Glomerular visceral epithelial cell (primary cell): ENCODE measurements around the gene ACOT7.

ENCODE experiments used
- DNase-seq: peaks from one replicate; pipeline ENCODE4 v3.0.0-alpha.2; 2016; ENCODE audit errors: extremely low spot score

The ACOT7 gene

DNA sequence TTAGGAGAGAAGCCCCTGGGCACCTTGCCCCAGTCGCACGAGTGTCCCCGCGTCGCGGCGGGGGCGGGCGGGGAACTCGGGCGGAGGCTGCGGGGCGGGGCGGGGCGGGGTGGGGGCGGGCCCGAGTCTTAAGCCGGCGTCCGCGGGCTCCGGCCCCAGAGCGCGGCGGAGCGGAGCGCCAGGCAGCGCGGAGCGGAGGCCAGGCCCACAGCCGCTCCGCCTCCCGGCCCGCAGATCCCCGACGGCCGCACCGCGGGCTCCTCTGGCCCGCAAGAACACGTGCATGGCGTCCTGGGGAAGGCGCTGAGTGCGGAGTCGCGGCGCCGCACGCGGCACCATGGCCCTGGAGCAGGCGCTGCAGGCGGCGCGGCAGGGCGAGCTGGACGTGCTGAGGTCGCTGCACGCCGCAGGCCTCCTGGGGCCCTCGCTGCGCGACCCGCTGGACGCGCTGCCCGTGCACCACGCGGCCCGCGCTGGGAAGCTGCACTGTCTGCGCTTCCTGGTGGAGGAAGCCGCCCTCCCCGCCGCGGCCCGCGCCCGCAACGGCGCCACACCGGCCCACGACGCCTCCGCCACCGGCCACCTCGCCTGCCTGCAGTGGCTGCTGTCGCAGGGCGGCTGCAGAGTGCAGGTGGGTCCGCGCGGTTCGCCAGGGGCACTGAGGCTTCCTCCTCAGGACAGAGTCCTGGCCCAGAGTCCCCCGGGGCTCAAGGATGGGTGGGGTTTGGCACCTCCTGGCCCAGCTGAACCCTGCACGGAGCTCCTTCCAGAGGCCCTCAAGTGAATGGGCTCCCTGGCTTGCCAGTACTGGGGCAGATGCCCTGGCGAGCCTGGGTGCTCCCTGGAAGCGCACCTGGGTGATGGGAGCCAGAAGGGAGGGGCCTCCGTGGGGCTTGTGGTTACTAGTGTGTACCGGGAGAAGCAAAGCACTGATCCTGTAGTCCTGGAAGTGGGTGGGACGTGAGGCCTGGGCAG is 31.3 kb upstream of the ACOT7 start, which contains the start of gene ESPN:
ESPN (plus strand) TSS at position 158 of the 975 bp plus-strand sequence; CDS start at position 338, 180 bp downstream.
- no peak for DNase-seq

DNA sequence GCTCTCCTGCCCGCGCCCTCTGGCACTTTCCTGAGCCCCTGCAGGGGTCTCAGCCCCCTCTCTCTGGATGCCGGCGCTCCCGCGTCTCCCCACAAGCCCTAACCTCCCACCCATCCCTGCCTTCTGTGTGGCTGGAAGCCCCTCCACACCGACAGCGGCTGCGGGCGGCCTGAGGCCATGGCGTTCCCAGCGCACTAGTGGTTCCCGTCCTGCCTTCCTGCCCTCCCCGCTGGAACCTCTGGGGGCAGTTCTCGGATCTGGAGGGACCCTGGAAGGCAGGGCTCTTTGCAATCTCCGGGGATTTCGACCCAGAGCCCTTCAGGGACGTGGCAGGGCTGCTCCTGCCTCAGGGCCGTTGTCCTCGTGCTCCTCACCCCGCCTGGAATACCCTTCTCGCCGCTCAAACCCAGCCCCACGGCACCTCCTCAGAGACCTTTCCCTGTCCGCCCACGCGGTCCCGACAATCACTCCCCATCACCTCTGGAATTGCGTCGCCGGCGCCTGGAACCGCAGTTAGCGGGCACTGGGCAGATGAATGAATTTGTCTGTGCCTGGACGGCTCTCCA is 30.5 kb upstream of the ACOT7 start:
- DNase-seq = no peak

GRCh38 chr1:6423321-6423999 is 29.9 kb upstream of the ACOT7 start:
- peak; percentile 70 for DNase-seq

DNA sequence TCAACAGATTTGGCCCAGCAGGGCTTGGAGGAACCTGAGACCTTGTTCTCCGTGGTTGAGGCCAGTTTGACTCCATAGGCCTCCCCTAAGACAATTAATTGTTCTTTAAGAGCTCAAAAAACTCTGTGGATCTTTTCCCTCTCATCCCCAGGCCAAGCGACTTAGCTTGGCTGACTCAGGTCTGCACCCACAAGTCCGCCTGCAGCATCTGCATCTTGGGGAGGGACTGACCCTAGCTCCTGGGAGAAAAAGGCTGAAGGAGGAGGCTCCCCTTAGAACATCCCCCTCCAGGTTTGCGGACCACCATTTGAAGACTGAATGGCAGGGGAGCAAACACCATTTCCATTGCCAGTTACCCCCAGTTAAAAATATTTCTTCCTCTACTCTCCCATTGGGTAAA is 27.7 kb upstream of the ACOT7 start:
- no peak for DNase-seq

DNA sequence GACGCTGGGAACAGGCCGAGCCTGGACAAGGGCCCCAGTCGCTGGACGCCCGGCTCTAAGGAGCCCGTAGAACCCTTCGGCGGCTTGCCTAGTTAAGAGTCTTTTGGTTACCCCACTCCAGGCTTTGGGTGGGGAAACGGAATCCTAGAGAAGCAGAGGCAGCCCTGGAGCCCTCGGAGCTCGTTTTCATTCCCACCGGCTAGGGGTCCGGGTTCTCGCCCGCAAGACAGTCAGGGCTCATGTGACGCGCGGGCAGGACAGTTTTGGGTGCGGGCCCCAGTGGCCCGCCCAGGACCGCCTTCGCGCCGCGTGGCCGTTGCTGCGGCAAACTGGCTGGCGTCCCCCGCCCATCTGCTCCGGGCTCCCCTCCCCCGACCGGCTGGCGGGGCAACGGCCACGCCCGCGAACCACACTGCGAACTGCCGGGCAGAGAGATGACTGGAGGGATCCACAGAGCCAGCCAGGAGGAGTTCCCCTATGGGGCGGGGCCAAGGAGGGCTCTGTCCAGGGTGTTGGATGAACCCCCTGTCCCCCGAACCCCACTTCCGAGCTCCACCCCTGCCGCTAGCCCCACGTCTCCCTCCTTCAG is 27.0 kb upstream of the ACOT7 start:
- DNase-seq = no peak

GRCh38 chr1:6419804-6420453 is 26.4 kb upstream of the ACOT7 start, which contains the start of gene HES2:
TSS of gene HES2 (minus strand) at chr1:6419919. CDS start at chr1:6419820, 99 bp downstream.
- DNase-seq = no peak

DNA sequence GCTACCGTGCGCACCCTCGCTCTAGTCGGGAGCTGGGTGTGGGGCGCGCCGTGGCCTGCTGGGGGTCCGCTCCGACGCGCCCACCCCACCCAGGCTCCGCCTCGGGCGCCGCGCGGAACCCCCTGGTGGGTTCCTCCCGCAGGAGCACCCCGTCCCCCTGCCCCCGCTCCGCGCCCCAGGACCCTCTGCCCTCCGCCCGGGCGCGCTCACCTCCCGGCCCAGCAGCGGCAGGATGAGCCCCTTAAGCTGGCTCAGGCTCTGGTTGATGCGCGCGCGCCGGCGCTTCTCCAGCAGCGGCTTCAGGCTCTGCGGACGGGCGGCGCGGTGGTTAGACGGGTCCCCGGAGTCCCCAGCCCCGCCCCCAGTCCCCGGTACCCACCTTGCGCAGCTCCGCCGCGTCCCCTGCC is 25.8 kb upstream of the ACOT7 start:
- DNase-seq = no peak

DNA sequence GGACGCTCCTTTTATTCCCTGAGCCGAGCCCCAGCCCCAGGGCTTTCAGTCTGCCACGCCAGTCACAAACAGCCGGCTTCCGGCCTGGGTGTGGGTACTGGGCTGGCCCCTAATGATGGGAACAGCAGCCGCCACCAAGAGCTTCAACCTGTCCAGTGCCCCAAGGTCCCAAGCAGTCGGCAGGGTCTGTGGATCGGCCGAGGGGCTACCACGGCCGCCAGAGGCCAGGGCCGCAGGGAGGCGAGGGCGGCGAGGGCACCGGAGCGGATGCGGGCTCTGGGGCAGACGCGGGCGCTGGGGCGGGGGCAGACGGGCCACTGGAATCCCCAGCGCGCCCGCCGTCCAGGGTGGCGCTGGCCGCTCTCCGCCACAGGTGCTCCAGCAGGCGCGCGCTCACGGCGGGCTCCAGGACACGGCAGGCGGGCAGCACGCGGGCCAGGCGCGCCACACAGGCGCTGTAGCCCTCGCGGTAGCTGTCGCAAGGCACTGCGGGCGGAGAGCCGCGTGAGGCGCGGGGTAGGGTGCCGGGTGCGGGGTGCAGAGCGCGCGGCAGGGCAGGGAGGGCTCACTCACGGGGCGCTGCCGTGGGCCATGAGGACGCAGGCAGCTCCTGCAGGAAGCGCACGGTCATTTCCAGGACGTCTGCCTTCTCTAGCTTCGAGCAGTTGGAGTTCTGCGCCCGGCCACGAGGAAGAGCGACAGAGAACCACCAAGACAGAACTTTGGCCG is 25.3 kb upstream of the ACOT7 start:
- DNase-seq = no peak

GRCh38 chr1:6417961-6418667 is 24.5 kb upstream of the ACOT7 start:
- DNase-seq = no peak

GRCh38 chr1:6416906-6417305 is 23.3 kb upstream of the ACOT7 start:
- no peak for DNase-seq

GRCh38 chr1:6416295-6416656 is 22.7 kb upstream of the ACOT7 start:
- no peak for DNase-seq

DNA sequence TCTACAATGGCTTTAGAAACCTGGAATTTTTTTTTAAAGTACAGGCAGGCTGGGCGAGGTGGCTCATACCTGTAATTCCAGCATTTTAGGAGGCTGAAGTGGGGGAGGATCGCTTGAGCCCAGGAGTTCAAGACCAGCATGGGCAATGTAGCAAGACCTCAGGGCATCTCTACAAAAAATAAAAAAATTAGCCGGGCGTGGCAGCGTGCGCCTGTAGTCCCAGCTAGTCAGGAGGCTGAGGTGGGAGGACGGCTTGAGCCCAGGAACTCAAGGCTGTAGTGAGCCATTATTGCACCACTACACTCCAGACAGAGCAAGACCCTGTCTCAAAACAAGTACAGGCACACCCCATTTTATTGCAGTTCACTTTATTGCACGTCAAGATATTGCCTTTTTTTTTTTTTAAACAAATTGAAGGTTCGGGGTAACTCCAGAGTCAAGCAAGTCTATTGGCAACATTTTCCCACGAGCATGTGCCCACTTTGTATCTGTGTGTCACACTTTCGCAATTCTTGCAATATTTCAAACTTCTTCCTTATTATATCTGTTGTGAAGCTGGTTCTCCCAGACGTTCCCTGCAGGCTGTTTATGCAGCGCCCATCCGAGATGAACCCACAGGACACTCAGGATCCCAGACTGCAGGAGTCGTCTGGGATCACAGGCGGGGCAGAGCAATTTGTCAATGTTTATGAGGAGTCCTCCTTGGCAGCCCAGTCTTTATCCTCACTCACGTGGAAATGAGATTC is 21.5 kb upstream of the ACOT7 start:
- no peak for DNase-seq

DNA sequence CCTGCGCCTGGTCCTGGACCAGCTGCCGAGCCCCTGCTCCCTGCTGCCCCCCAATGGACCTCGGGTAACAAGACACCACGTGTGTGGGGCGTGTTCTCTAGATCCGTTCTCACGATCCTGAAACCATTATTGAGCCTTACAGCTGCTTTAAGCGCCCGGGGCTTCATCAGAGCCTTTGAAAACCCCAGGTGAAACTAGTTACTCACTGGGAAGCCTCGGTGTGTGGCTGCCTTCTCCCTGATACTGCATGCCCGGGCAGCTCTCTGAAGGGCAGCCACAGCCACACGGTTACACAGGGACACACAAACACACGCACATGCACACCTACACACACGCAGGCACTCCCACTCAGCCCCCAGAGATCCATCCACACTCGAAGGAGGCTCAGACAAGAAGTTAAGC is 20.9 kb upstream of the ACOT7 start:
- peak; percentile 35 for DNase-seq

GRCh38 chr1:6412896-6413295 is 19.3 kb upstream of the ACOT7 start:
- no peak for DNase-seq

GRCh38 chr1:6410248-6410893 is 16.8 kb upstream of the ACOT7 start:
- DNase-seq = no peak

DNA sequence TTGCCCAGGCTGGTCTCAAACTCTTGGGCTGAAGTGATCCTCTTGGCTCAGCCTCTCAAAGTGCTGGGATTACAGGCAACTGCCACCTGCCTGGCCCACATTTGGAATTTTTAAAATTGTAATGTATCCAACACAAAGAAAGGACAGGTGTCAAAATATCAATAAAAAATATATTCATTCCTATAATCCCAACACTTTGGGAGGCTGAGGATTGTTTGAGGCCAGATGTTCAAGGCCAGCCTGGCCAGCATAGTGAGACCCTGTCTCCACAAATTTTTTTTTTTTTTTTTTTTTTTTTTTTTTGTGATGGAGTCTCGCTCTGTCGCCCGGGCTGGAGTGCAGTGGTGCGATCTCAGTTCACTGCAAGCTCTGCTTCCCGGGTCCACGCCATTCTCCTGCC is 16.2 kb upstream of the ACOT7 start:
- DNase-seq = no peak

DNA sequence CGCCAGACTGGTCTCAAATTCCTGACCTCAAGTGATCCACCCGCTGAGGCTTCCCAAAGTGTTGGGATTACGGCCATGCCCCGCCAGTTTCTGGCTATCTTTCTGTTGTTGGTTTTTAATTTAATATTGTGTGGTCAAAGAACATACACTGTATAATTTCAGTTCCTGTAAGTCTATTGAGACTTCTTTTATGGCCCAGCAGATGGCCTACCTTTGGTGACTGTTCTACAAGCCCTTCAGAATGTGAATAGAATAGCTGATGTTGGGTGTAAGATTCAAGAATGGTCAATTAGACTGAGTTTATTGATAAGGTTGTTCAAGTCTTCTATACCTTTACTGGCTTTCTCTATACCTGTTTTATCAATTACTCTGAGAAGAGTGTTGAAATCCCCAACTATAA is 15.5 kb upstream of the ACOT7 start:
- DNase-seq = no peak

DNA sequence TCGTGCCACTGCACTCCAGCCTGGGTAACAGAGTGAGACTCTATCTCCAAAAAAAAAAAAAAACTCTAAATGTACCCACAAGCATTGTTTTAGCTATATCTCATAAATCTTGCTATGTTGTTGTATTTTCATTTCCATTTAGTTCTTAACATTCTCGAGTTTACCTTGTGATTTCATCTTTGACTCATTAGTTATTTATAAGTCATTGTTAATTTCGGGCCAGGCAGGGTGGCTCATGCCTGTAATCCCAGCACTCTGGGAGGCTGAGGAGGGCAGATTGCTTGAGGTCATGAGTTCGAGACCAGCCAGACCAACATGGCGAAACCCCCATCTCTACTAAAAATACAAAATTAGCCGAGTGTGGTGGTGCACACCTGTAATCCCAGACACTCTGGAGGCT is 14.5 kb upstream of the ACOT7 start:
- no peak for DNase-seq

GRCh38 chr1:6401673-6402072 is 8.1 kb upstream of the ACOT7 start:
- no peak for DNase-seq
